Measurements from ENCODE around the gene MTMR3.

MTMR3 gene

GRCh38 chr22:29867260-29867659 is 15.7 kb upstream of the MTMR3 start:
- no peak for DNase-seq (ENCODE audit: low read depth)
- H3K4me3 ChIP-seq (ENCODE audit: low read depth, low read length) = no peak overlapping the region

GRCh38 chr22:29867851-29868250 is 15.1 kb upstream of the MTMR3 start:
- no peak overlapping the region for H3K4me3 ChIP-seq (ENCODE audit: low read depth, low read length)
- no peak for DNase-seq (ENCODE audit: low read depth)

- no peak overlapping the region for H3K4me3 ChIP-seq (ENCODE audit: low read depth, low read length)
- no peak for DNase-seq (ENCODE audit: low read depth)
Observed at GRCh38 chr22:29870574-29870973, 12.4 kb upstream of the MTMR3 start.

GRCh38 chr22:29871684-29872083 is 11.3 kb upstream of the MTMR3 start:
- DNase-seq (ENCODE audit: low read depth) = no peak
- no peak overlapping the region for H3K4me3 ChIP-seq (ENCODE audit: low read depth, low read length)

GRCh38 chr22:29872144-29872893 is 10.7 kb upstream of the MTMR3 start:
- DNase-seq (ENCODE audit: low read depth) = no peak
- no peak overlapping the region for H3K4me3 ChIP-seq (ENCODE audit: low read depth, low read length)

- DNase-seq (ENCODE audit: low read depth) = no peak
- no peak overlapping the region for H3K4me3 ChIP-seq (ENCODE audit: low read depth, low read length)
Observed at GRCh38 chr22:29872989-29873388, 10.0 kb upstream of the MTMR3 start.

GRCh38 chr22:29873943-29874342 is 9.0 kb upstream of the MTMR3 start:
- H3K4me3 ChIP-seq (ENCODE audit: low read depth, low read length) = no peak overlapping the region
- DNase-seq (ENCODE audit: low read depth) = no peak

- peak; percentile 66 for DNase-seq (ENCODE audit: low read depth)
- H3K4me3 ChIP-seq (ENCODE audit: low read depth, low read length) = no peak overlapping the region
Observed at GRCh38 chr22:29877620-29878019, 5.4 kb upstream of the MTMR3 start.

- no peak overlapping the region for H3K4me3 ChIP-seq (ENCODE audit: low read depth, low read length)
- no peak for DNase-seq (ENCODE audit: low read depth)
Observed at GRCh38 chr22:29879753-29880152, 3.2 kb upstream of the MTMR3 start.

- DNase-seq (ENCODE audit: low read depth) = no peak
- peak overlapping the region; percentile 91 for H3K4me3 ChIP-seq (ENCODE audit: low read depth, low read length)
Observed at GRCh38 chr22:29882716-29883044, 294 bp upstream of the MTMR3 start.

- peak overlapping the region; percentile 91 for H3K4me3 ChIP-seq (ENCODE audit: low read depth, low read length)
- DNase-seq (ENCODE audit: low read depth) = no peak
Observed at GRCh38 chr22:29883775-29884097, 762 bp downstream of the MTMR3 start.

- no peak overlapping the region for H3K4me3 ChIP-seq (ENCODE audit: low read depth, low read length)
- DNase-seq (ENCODE audit: low read depth) = no peak
Observed at GRCh38 chr22:29885610-29886009, 2.6 kb downstream of the MTMR3 start.

- H3K4me3 ChIP-seq (ENCODE audit: low read depth, low read length) = no peak overlapping the region
- no peak for DNase-seq (ENCODE audit: low read depth)
Observed at GRCh38 chr22:29886596-29886995, 3.6 kb downstream of the MTMR3 start.

GRCh38 chr22:29887358-29887757 is 4.4 kb downstream of the MTMR3 start:
- DNase-seq (ENCODE audit: low read depth) = no peak
- no peak overlapping the region for H3K4me3 ChIP-seq (ENCODE audit: low read depth, low read length)

- no peak overlapping the region for H3K4me3 ChIP-seq (ENCODE audit: low read depth, low read length)
- DNase-seq (ENCODE audit: low read depth) = no peak
Observed at GRCh38 chr22:29890760-29891159, 7.8 kb downstream of the MTMR3 start.

GRCh38 chr22:29892315-29893156 is 9.6 kb downstream of the MTMR3 start:
- no peak overlapping the region for H3K4me3 ChIP-seq (ENCODE audit: low read depth, low read length)
- no peak for DNase-seq (ENCODE audit: low read depth)

GRCh38 chr22:29901354-29901753 is 18.4 kb downstream of the MTMR3 start:
- no peak for DNase-seq (ENCODE audit: low read depth)
- no peak overlapping the region for H3K4me3 ChIP-seq (ENCODE audit: low read depth, low read length)

GRCh38 chr22:29903371-29903770 is 20.4 kb downstream of the MTMR3 start:
- no peak for DNase-seq (ENCODE audit: low read depth)
- no peak overlapping the region for H3K4me3 ChIP-seq (ENCODE audit: low read depth, low read length)

- DNase-seq (ENCODE audit: low read depth) = no peak
- no peak overlapping the region for H3K4me3 ChIP-seq (ENCODE audit: low read depth, low read length)
Observed at GRCh38 chr22:29904020-29904419, 21.0 kb downstream of the MTMR3 start.

- peak; percentile 87 for DNase-seq (ENCODE audit: low read depth)
- no peak overlapping the region for H3K4me3 ChIP-seq (ENCODE audit: low read depth, low read length)
Observed at GRCh38 chr22:29907753-29908515, 25.0 kb downstream of the MTMR3 start.
